ENCODE data around the gene DLGAP1. TPM values are rescaled to one million over a fixed set of nuclear protein-coding genes. Genes with fewer than 3 reads are reported as not detected.
"Not testable (repeated sequence)": the region's sequence is repeated elsewhere in the genome, so short reads cannot be mapped to it uniquely, and the experiment has no call there.

The DLGAP1 gene
- total RNA-seq, 2 experiments from 2014 or later, result 0.31 to 0.36 TPM

DNA sequence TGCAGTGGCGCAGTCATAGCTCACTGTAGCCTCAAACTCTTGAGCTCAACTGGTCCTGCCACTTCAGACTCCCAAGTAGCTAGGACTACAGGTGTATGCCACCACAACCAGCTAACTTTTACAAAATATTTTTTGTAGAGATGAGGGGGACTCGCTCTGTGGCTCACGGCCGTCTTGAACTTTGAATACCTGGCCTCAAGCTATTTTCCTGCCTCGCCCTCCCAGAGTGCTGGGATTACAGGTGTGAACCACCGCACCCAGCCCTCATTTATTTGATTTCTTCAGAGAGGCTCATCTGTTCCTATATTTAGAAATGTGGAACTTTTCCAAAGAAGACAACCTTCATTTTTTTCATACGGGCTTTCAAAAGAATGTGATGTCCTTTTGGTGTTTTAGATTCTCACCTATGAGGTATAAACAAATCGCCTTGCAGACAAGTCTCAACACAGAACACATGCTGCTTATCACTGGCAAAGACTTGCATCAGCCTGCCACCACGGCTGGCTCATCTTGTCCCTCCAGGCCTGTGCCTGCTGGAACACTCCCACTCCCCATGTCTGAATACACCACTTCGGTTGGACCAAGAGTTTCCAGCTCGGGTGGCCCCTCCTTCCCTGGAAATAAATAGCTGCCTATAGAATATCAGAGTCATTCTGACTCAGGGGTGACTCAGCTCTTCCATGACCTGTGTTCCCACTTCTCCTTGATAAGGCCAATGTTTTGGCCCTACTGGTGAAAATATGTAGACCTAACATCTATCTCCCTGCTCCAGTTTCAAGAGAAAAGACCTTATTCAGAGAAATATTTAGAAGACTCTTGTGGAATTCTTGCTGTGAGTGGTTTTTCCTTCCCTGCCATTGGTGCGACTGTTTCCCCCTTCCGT is 802.5 kb downstream of the DLGAP1 start:
- H3K36me3 ChIP-seq (ENCODE audit: insufficient read depth, low read length), result no peaks in the 10 kb centered on the region
- DNase-seq, result peak in 2 of 14 experiments; percentile 33 to 53
- no peak for ATAC-seq (ENCODE audit: poor library complexity)
- intact Hi-C loops (cut with DNase I, micrococcal nuclease), result no loop called here
- H3K27ac Mint-ChIP-seq, result no peak overlapping the region
- no peak overlapping the region for H3K27ac ChIP-seq (ENCODE audit: low read depth in 1 of 2, low read length in 2 of 2)
- no peaks in the 10 kb centered on the region for H3K4me1 Mint-ChIP-seq (ENCODE audit: low read depth)
- H3K9me3 Mint-ChIP-seq, result no peaks in the 10 kb centered on the region
- H3K4me3 ChIP-seq (ENCODE audit: low read length), result no peak overlapping the region
- no peak for TF ChIP-seq CTCF (IDR thresholded peaks at IDR 0.05)
- H3K36me3 Mint-ChIP-seq (ENCODE audit: low read depth), result no peaks in the 10 kb centered on the region
- no peaks in the 10 kb centered on the region for H3K9me3 ChIP-seq (ENCODE audit: control insufficient read depth in 1 of 2, insufficient read depth in 1 of 2, low read length in 2 of 2)
- H3K4me1 ChIP-seq (ENCODE audit: insufficient read depth, low read length), result no peaks in the 10 kb centered on the region
- ChIA-PET POLR2A (no interaction called here), CTCF (no interaction called here)
- no peak overlapping the region for H3K4me3 Mint-ChIP-seq
- H3K27me3 Mint-ChIP-seq, result no peaks in the 10 kb centered on the region
- no peaks in the 10 kb centered on the region for H3K27me3 ChIP-seq (ENCODE audit: control insufficient read depth in 1 of 2, insufficient read depth in 2 of 2, low read length in 2 of 2)

DNA sequence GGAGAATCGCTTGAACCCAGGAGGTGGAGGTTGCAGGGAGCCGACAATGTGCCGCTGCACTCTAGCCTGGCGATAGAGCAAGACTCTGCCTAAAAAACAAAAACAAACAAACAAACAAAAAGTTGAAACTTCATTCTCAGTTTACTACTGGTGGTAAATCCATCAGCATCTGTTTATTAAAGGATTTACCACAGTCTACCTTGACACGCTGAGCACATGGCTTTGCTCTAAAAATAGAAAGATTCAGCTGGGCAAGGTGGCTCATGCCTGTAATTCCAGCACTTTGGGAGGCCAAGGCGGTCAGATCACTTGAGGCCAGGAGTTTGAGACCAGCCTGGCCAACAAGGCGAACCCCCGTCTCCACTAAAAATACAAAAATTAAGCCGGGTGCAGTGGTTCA is 803.8 kb downstream of the DLGAP1 start:
- H3K27ac Mint-ChIP-seq, result no peak overlapping the region
- no peaks in the 10 kb centered on the region for H3K4me1 Mint-ChIP-seq (ENCODE audit: low read depth)
- ATAC-seq (ENCODE audit: poor library complexity) (no peak), DNase-seq (no peak)
- no peak overlapping the region for H3K4me3 ChIP-seq (ENCODE audit: low read length)
- H3K27ac ChIP-seq (ENCODE audit: low read depth in 1 of 2, low read length in 2 of 2), result no peak overlapping the region
- no peaks in the 10 kb centered on the region for H3K4me1 ChIP-seq (ENCODE audit: insufficient read depth, low read length)
- H3K4me3 Mint-ChIP-seq, result no peak overlapping the region
- H3K36me3 ChIP-seq (ENCODE audit: insufficient read depth, low read length), result no peaks in the 10 kb centered on the region
- no peaks in the 10 kb centered on the region for H3K27me3 Mint-ChIP-seq
- no peaks in the 10 kb centered on the region for H3K27me3 ChIP-seq (ENCODE audit: control insufficient read depth in 1 of 2, insufficient read depth in 2 of 2, low read length in 2 of 2)
- ChIA-PET CTCF (no interaction called here), POLR2A (no interaction called here)
- H3K9me3 Mint-ChIP-seq, result no peaks in the 10 kb centered on the region
- H3K36me3 Mint-ChIP-seq (ENCODE audit: low read depth), result no peaks in the 10 kb centered on the region
- intact Hi-C loops (cut with DNase I, micrococcal nuclease), result no loop called here
- H3K9me3 ChIP-seq (ENCODE audit: control insufficient read depth in 1 of 2, insufficient read depth in 1 of 2, low read length in 2 of 2), result no peaks in the 10 kb centered on the region
- TF ChIP-seq CTCF (IDR thresholded peaks at IDR 0.05), result no peak

GRCh38 chr18:3650521-3651042 is 804.5 kb downstream of the DLGAP1 start:
- H3K27ac ChIP-seq (ENCODE audit: low read depth in 1 of 2, low read length in 2 of 2); H3K4me3 ChIP-seq (ENCODE audit: low read length); H3K4me1 ChIP-seq (ENCODE audit: insufficient read depth, low read length); CTCF ChIA-PET; H3K9me3 Mint-ChIP-seq; H3K27me3 Mint-ChIP-seq; DNase-seq; H3K4me1 Mint-ChIP-seq (ENCODE audit: low read depth); ATAC-seq (ENCODE audit: poor library complexity); H3K9me3 ChIP-seq (ENCODE audit: control insufficient read depth in 1 of 2, insufficient read depth in 1 of 2, low read length in 2 of 2); H3K4me3 Mint-ChIP-seq; H3K27ac Mint-ChIP-seq; H3K36me3 Mint-ChIP-seq (ENCODE audit: low read depth); H3K27me3 ChIP-seq (ENCODE audit: control insufficient read depth in 1 of 2, insufficient read depth in 2 of 2, low read length in 2 of 2); H3K36me3 ChIP-seq (ENCODE audit: insufficient read depth, low read length); intact Hi-C loops (cut with DNase I, micrococcal nuclease); POLR2A ChIA-PET: not testable (repeated sequence)

Data from CD4-positive, alpha-beta T cell (primary cell).